NCI-H748 (cell line): ENCODE data around the gene HLA-DRB1.
"Not testable (repeated sequence)": the region's sequence is repeated elsewhere in the genome, so short reads cannot be mapped to it uniquely, and the experiment has no call there.

ENCODE experiments used
- DNase-seq: peaks from one replicate; lab custom pipeline; 2025; ENCODE audit not compliant: unreplicated experiment; lab: John Stamatoyannopoulos, UW

HLA-DRB1 gene

DNA sequence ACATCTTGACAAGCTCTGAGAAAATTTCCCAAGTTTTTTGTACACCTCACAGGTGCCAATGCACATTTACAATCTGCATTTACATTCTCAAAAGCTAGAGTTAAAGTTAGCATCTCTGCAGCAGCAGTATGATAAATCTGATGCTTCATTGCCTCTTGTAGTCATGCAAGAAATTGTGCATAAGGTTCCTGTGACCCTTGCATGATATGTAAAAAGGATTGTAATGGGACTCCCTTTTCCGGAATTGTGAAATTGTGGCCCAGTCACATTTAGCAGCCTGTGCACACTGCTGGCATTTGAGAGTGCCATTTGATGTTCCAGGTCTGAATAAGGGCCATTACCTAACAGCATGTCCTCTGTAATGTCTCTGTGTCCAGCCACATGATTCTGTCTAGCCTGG, 24.1 kb downstream of the HLA-DRB1 start:
- DNase-seq, result no peak

DNA sequence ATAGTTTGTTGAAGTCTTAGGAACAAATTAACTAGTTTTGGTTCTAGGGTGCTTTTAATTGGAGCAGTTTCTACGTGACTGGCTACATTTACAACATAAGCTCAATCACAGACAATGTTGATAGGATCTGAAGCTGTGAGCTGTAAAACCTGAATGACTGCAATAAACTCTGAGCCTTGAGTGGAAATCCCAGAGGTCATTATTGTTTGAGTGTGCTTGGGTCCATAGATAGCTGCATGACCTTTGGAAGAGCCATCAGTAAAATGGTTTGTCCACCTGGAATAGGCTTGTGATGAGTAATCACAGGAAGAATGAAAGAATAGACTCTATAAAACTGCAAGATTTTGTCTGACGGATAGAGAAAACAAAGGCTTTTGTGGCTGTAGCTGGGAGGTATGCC, 26.7 kb downstream of the HLA-DRB1 start:
- DNase-seq, result no peak

DNA sequence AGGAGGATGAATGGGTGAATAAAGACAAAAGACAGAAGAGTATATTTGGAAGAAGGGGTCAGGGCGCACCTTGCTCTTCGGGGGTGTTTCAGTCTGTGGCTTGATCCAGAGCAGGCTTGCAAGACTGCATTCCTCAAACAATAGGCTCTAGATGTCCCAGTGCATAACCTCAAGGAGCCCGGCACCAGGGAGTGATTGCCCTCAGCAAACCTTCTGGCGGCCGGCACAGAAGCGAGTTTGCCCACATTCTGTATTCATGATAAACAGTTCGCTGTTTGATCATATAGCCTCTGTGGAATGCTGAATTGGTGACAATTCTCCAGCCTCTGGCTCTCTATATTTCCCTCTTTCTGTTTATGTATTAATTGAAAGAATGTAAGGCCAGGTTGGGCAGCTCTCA, 29.9 kb downstream of the HLA-DRB1 start:
- DNase-seq, result no peak

DNA sequence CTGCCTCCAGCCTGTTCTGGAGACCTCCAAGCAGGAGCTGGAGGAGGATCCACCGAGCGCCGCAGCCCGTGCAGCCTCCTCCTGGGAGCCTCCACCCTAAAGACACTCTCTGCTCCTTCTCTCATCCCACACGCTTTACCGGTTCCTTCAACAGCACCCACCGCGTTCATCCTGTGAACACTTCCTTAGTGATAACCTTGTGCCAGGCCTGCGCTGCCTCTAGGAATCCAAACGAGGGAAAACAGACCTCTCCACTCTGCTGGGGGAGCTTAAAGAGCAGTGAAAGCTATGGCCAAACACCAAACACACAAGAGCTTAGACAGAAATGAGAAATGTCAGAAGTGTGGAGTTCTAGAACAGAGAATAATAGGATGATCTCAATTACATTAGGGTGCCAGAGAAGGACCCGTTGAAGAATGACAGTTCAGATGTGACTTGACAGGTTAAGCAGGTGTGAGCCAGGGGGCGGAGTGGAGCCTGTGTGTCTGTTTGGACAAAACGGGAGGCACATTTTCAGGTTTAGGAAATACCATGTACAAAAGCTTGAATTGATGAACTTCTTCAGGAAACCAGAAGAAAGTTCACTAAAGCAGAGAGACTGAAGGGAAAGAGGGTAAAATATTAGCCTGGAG, 31.1 kb downstream of the HLA-DRB1 start:
- DNase-seq, result no peak

DNA sequence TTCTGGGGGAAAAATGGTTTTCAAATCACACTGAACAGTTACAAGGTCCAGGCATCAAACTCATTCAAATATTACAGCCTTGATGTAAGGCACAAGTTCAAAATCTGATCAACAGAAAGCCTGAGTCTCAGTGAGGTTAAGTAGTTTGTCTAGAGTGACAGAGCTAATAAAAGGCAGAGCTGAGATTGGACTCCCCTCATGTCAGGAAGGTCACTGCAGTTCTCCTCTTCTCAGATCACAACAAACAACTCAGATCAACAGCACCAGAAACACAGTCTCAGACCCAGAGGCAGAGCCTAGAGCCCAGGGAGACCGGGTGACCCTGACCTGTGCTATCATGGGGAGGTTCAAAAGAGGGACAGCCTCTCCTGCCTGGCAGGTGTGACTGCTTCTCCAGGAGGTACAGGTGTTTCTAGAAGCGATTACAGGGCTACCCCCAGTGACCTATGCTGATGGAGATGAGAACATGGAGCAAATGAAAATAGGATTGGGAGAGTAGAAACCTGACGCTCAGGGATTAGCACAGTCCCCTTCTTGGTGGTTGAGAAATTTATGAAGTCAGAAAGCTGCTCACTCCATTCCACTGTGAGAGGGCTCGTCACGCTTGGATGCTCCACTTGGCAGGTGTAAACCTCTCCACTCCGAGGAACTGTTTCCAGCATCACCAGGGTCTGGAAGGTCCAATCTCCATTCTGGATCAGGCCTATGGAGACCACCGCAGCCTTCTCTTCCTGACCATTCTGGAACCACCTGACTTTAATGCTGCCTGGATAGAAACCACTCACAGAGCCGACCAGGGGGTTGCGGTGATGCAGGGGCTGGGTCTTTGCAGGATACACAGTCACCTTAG, 35.3 kb downstream of the HLA-DRB1 start:
- DNase-seq, result no peak

DNA sequence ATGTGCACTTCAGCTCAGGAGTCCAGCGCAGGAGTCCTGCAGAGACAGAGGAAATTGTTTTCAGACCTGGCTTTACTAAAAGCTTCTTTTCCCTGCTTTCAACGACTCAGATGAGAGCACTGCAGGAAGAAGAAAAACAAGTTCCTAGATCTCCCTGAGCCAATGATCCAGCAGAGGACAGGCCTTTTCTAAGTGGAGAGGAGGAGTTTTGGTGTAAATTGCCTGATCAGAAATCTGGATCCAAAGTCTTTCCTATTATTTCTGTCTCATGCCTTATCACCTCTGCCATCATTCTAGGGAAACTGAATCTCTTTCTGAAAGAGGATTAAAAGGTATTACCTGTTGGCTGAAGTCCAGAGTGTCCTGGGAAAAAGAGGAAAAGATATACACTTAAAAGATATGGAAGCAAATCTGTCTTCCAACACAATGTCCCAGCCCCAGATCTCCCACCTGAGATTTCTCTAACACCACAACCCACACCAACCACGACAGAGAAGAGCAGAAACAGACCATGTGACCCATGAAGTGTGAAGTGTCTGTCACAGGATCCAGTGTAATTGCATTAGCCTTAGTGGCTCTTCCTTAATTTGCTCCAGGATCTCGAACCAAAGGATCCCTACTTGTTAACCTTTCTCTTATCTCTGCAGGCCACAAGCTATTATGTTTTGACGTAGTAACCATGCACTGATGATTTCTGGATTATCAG, 36.5 kb downstream of the HLA-DRB1 start:
- no peak for DNase-seq

DNA sequence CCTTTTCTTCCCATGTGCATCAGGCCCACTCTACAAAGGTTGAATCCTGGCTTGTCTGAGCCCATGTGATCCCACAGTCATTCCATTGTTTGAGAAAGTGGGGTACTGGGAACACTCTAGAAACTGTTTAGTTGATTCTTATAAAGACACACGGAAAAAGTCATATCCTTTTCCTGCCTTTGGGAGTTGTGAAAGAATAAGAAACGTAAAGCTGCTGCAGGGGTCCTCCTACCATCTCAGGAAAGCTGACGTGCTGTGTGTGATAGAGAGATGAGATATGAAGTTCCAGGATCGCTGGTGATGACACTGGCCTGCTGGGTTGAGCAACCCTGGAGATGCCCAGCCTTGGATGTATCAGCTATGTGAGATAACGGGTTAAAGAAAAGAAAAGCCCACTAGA, 38.2 kb downstream of the HLA-DRB1 start:
- DNase-seq, result no peak

DNA sequence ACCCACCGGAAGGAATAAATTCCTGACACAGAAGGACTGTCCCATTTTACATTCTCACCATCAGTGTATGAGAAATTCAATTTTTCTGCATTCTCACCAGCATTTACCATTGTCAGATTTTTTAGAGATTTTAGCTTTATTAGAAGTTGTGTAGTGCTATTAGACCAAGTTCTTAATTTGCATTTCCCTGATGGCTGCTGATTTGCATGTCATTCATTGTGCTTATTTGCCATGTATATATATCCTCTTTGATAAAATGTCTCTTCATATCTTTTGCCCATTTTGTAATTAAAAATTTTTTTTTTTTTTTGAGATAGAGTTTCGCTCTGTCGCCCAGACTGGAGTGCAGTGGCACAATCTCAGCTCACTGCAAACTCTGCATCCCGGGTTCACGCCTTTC, 49.8 kb downstream of the HLA-DRB1 start:
- DNase-seq, result no peak

DNA sequence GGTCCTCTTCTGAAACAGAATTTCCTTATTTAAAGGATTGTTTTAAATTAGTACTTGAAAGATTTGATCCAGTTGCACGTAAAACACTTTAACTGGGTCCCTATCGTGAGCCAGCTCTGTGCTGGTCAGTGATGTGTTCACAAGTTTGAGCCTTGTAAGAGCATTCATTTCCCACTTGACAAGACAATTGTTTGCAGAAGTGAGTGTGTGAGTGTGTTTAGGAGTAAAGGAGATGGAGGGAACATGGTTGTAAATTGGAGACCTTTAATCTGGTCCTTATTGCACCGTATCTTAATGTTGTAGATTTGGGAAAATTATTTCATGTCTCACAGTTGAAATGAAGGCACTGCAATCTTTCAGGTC, 59.2 kb downstream of the HLA-DRB1 start:
- not testable (repeated sequence) for DNase-seq

DNA sequence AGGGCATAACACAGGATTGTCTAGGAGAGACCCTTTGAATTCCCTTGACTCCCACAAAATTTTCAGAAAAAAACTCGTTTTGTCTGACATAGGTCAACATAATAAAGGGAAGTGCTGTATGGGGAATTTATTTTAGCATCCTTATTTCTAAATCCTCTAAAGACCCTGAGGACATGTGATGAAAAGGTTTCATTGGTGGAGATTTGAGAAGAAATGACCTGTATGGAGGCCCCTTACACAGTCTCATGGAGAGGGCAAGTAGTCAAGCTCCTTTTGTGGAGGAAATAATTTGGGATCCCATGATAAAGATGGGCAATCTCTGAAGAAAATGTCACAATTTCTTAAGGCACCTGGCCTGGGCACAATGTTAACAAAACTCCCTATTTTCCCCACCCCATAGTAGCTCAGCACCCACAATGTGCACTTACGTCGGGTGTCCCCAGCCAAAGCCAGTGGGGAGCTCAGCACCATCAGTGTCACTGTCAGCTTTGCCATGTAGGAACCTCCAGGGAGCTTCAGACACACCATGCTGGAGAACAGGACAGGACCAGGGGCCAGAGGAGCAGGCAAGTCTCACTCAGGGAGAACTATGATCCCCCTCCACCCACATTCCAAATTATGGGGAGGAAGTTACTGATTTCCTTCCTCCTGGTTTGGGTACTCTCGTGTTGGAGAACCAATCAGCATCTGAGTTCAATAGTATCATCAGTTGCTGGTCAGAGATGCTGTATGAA, 59.8 kb downstream of the HLA-DRB1 start, which contains the start of gene HLA-DRB5:
HLA-DRB5 (minus strand) TSS at position 591 of the 734 bp plus-strand sequence; CDS start at position 528, 63 bp downstream.
- no peak for DNase-seq
